Measurements from ENCODE around the gene KCTD17.

The KCTD17 gene

DNA sequence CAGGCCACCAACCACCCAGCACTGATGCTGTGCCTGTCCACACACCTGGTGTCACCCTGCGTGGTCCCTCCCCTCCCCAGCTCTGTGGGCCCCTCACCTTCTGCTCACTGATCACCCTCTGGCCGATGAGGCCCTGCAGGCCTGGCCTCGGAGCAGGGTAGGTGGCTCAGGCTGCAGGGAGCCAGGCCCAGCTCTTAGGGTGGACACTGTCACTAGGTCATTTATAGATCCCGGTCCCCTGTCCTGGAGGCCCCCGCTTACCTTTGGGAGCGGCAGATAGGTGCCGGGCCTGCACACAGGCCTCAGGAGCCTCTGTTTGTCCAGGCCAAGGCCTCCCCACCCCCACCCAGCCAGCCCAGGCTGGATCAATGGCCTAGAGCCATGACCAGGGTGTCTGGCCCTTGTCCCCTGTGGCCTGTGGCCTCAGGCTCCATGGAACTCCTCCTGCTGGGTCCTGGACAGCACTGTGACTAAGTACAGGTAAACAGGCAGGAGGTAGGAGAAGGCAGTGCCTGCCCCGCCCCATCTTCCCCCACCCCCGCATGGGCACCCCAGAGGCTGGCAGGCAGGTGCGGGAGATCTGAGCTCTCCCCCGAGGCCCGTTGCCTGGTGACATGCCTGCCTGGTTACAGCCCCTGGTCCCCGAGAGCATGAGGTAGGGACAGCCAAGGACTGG, 57.8 kb downstream of the KCTD17 start, which contains the start of gene TMPRSS6:
TSS of gene TMPRSS6 (minus strand) at position 472 of the 676 bp plus-strand sequence. CDS start 6,296 bp downstream, outside the sequence.
- H3K27ac ChIP-seq (ENCODE audit: insufficient read depth in 1 of 2, low read depth in 1 of 2, low read length in 2 of 2, poor library complexity in 1 of 2, severe bottlenecking in 2 of 2) = no peak within 1 kb of the TSS
- H3K4me3 ChIP-seq (ENCODE audit: control insufficient read depth in 1 of 7, extremely low read depth in 1 of 7, insufficient read depth in 4 of 7, low read depth in 2 of 7, low read length in 6 of 7) = no peak within 1 kb of the TSS
- H3K27me3 ChIP-seq (replicated peaks in 2 of 5; ENCODE audit: control insufficient read depth in 4 of 5, insufficient read depth in 5 of 5, low read length in 4 of 5) = no peaks in the 10 kb centered on the region
- H3K4me1 ChIP-seq (ENCODE audit: control extremely low read depth in 1 of 4, control insufficient read depth in 4 of 4, insufficient read depth in 4 of 4, low read length in 3 of 4) = no peaks in the 10 kb centered on the region
- ChIA-PET POLR2A (no interaction called here), CTCF (no interaction called here)
- WGBS (ENCODE audit: insufficient coverage) = 90% methylated on average over 9 of the region's 13 CpGs
- no peaks in the 10 kb centered on the region for H3K36me3 ChIP-seq (ENCODE audit: control insufficient read depth in 4 of 4, insufficient read depth in 4 of 4, low read length in 3 of 4)
- H3K9me3 ChIP-seq (ENCODE audit: control extremely low read depth in 1 of 5, control insufficient read depth in 4 of 5, insufficient read depth in 2 of 5, low read depth in 1 of 5, low read length in 4 of 5) = no peaks in the 10 kb centered on the region
- no peak for DNase-seq

DNA sequence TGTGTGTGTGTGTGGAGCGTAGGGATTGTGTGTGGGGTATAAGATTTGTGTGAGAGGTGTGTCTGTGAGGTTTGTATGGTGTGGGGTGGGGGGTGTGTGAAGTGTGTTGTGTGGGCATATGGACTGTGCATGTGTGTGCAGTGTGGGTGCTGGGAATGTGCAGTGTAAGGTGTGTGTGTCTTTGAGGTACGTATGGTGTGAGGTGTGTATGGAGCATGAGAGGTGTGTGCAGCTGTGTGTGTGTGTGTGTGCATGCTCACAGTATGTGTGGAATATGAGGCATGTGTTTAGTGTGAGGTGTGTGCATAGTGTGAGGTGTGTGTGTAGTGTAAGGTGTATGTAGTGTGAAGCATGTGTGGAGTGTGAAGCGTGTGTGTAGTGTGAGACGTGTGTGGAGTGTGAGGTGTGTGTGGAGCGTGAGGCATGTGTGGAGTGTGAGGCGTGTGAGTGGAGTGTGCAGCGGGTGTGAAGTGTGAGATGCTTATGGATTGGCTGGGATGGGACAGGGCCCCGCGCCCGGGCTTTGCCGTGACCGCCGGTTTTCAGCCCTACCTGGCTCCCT, 59.7 kb downstream of the KCTD17 start:
- POLR2A ChIA-PET = no interaction called here
- H3K9me3 ChIP-seq (ENCODE audit: control extremely low read depth in 1 of 5, control insufficient read depth in 4 of 5, insufficient read depth in 2 of 5, low read depth in 1 of 5, low read length in 4 of 5) = no peaks in the 10 kb centered on the region
- no peak overlapping the region for H3K4me3 ChIP-seq (ENCODE audit: control insufficient read depth in 1 of 7, extremely low read depth in 1 of 7, insufficient read depth in 4 of 7, low read depth in 2 of 7, low read length in 6 of 7)
- CTCF ChIA-PET = no interaction called here
- no peak overlapping the region for H3K27ac ChIP-seq (ENCODE audit: insufficient read depth in 1 of 2, low read depth in 1 of 2, low read length in 2 of 2, poor library complexity in 1 of 2, severe bottlenecking in 2 of 2)
- no peak for DNase-seq
- no peaks in the 10 kb centered on the region for H3K27me3 ChIP-seq (replicated peaks in 2 of 5; ENCODE audit: control insufficient read depth in 4 of 5, insufficient read depth in 5 of 5, low read length in 4 of 5)
- no peaks in the 10 kb centered on the region for H3K4me1 ChIP-seq (ENCODE audit: control extremely low read depth in 1 of 4, control insufficient read depth in 4 of 4, insufficient read depth in 4 of 4, low read length in 3 of 4)
- no peaks in the 10 kb centered on the region for H3K36me3 ChIP-seq (ENCODE audit: control insufficient read depth in 4 of 4, insufficient read depth in 4 of 4, low read length in 3 of 4)
- WGBS (ENCODE audit: insufficient coverage) = 95% methylated on average over 13 of the region's 13 CpGs

DNA sequence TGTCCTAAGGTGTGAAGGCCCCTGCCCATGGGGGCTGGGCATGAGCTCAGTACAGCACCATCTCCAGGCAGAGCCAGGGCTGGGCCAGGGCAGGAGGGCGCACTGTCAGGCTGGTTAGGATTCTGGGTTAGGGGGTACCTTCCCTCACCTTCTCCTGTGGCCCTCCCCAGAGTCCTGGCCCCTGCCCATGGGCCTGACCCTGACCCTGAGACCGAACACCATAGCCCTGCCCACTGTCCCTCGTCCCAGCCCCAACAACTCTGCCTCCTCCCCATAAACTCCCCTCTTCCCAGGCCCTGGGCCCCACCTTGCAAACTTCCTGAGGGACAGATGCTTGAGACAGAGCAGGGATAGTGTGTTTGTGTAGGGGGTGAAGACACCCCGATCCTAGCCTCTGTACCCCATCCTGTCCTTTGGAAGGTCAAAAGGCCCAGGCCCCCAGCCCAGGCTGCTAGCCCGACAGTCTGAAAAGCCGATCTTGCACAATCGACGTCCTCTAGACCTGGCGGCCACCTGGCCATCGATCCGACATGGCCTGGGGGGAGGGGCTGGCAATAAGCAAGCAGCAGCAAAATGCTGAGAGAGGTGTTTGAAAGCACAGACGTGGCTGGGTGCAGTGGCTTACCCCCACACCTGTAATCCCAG, 60.7 kb downstream of the KCTD17 start:
- Histone ChIP-seq H3K4me3 (ENCODE audit: control insufficient read depth in 1 of 7, extremely low read depth in 1 of 7, insufficient read depth in 4 of 7, low read depth in 2 of 7, low read length in 6 of 7) (no peak overlapping the region), H3K9me3 (ENCODE audit: control extremely low read depth in 1 of 5, control insufficient read depth in 4 of 5, insufficient read depth in 2 of 5, low read depth in 1 of 5, low read length in 4 of 5) (no peaks in the 10 kb centered on the region), H3K27me3 (replicated peaks in 2 of 5; ENCODE audit: control insufficient read depth in 4 of 5, insufficient read depth in 5 of 5, low read length in 4 of 5) (no peaks in the 10 kb centered on the region), H3K27ac (ENCODE audit: insufficient read depth in 1 of 2, low read depth in 1 of 2, low read length in 2 of 2, poor library complexity in 1 of 2, severe bottlenecking in 2 of 2) (no peak overlapping the region), H3K36me3 (ENCODE audit: control insufficient read depth in 4 of 4, insufficient read depth in 4 of 4, low read length in 3 of 4) (no peaks in the 10 kb centered on the region), H3K4me1 (ENCODE audit: control extremely low read depth in 1 of 4, control insufficient read depth in 4 of 4, insufficient read depth in 4 of 4, low read length in 3 of 4) (no peaks in the 10 kb centered on the region)
- DNase-seq = no peak
- ChIA-PET POLR2A (no interaction called here), CTCF (no interaction called here)
- WGBS (ENCODE audit: insufficient coverage) = 92% methylated on average over 7 of the region's 12 CpGs
